Skeletal muscle tissue (tissue), 4 donors: ENCODE data around the gene ASPDH. TPM values are rescaled to one million over a fixed set of nuclear protein-coding genes. Genes with fewer than 3 reads are reported as not detected.

Source experiments
- H3K27ac ChIP-seq: one replicate; pipeline ENCODE4 v1.7.0; 2013; ENCODE audit warnings: mild to moderate bottlenecking, low read depth, low read length, inconsistent platforms
- H3K27me3 ChIP-seq, 3 donors: one replicate each; pipeline ENCODE4 v1.7.0; 2013; ENCODE audit warnings: low read length in 3 of 3; ENCODE audit not compliant: control insufficient read depth in 3 of 3, insufficient read depth in 3 of 3
- H3K36me3 ChIP-seq, 3 donors: one replicate each; pipeline ENCODE4 v1.7.0; 2013; ENCODE audit warnings: low read length in 3 of 3; ENCODE audit not compliant: control insufficient read depth in 3 of 3, insufficient read depth in 3 of 3
- H3K4me1 ChIP-seq, 3 donors: one replicate each; pipeline ENCODE4 v1.7.0; 2013; ENCODE audit warnings: low read length in 3 of 3, mild to moderate bottlenecking in 3 of 3; ENCODE audit not compliant: control insufficient read depth in 3 of 3, insufficient read depth in 3 of 3
- H3K4me3 ChIP-seq, 3 donors: one replicate each; pipeline ENCODE4 v1.7.0; 2013; ENCODE audit warnings: low read length in 3 of 3
- H3K9ac ChIP-seq, 3 donors: one replicate each; pipeline ENCODE4 v1.7.0; 2013; ENCODE audit warnings: low read length in 3 of 3, mild to moderate bottlenecking in 3 of 3, moderate library complexity in 2 of 3, low read depth in 1 of 3
- H3K9me3 ChIP-seq, 3 donors: one replicate each; pipeline ENCODE4 v1.7.0; 2013; ENCODE audit warnings: low read length in 3 of 3; ENCODE audit not compliant: control insufficient read depth in 3 of 3
- total RNA-seq: library from RNA; depleted of rRNA; stranded (reverse); fragments of >200 nt; gene quantifications from one replicate; pipeline ENCODE4 v1.2.3, GENCODE V29; 2014
- donor health status: Osteomylitis.

The ASPDH gene
- total RNA-seq = not detected

GRCh38 chr19:50513746-50514345 lies at the start of gene ASPDH:
Gene ASPDH (minus strand): TSS chr19:50513913. CDS start chr19:50513823, 90 bp downstream.
- Histone ChIP-seq H3K27ac (no peak within 1 kb of the TSS), H3K4me1 (peaks cover 9 to 16% (median 10%) of the 10 kb centered on the region in 3 donors), H3K4me3 (no peak within 1 kb of the TSS), H3K9me3 (no peaks in the 10 kb centered on the region), H3K27me3 (peaks cover 0 to 5% (median 0%) of the 10 kb centered on the region in 3 donors), H3K9ac (peak within 1 kb of the TSS in 1 of 3 donors; percentile 16), H3K36me3 (no peaks in the 10 kb centered on the region)

- H3K9ac ChIP-seq = no peak overlapping the region
Observed at GRCh38 chr19:50562996-50563395, 49.3 kb upstream of the ASPDH start.

GRCh38 chr19:50562329-50562728 lies 48.6 kb upstream of the ASPDH start:
- Histone ChIP-seq H3K27me3 (peaks cover 53 to 67% (median 53%) of the 10 kb centered on the region in 3 donors), H3K4me1 (no peaks in the 10 kb centered on the region), H3K9me3 (no peaks in the 10 kb centered on the region), H3K9ac (no peak overlapping the region), H3K36me3 (no peaks in the 10 kb centered on the region), H3K27ac (no peak overlapping the region), H3K4me3 (no peak overlapping the region)

More at GRCh38 chr19:50562996-50563395, 49.3 kb upstream of the ASPDH start:
- no peak overlapping the region for H3K27ac ChIP-seq
- no peaks in the 10 kb centered on the region for H3K4me1 ChIP-seq
- no peak overlapping the region for H3K4me3 ChIP-seq
- peaks cover 48 to 61% (median 52%) of the 10 kb centered on the region in 3 donors for H3K27me3 ChIP-seq
- H3K9me3 ChIP-seq = no peaks in the 10 kb centered on the region
- no peaks in the 10 kb centered on the region for H3K36me3 ChIP-seq

GRCh38 chr19:50559636-50560035 lies 45.9 kb upstream of the ASPDH start:
- H3K27ac ChIP-seq = no peak overlapping the region
- no peaks in the 10 kb centered on the region for H3K9me3 ChIP-seq
- peaks cover 50 to 66% (median 54%) of the 10 kb centered on the region in 3 donors for H3K27me3 ChIP-seq
- no peaks in the 10 kb centered on the region for H3K36me3 ChIP-seq
- no peak overlapping the region for H3K9ac ChIP-seq
- no peak overlapping the region for H3K4me3 ChIP-seq
- peaks cover 0 to 5% (median 5%) of the 10 kb centered on the region in 3 donors for H3K4me1 ChIP-seq

- no peak overlapping the region for H3K4me3 ChIP-seq
- H3K27ac ChIP-seq = no peak overlapping the region
- no peak overlapping the region for H3K9ac ChIP-seq
- no peaks in the 10 kb centered on the region for H3K9me3 ChIP-seq
- H3K36me3 ChIP-seq = no peaks in the 10 kb centered on the region
- peaks cover 0 to 5% (median 5%) of the 10 kb centered on the region in 3 donors for H3K4me1 ChIP-seq
- peaks cover 48 to 65% (median 50%) of the 10 kb centered on the region in 3 donors for H3K27me3 ChIP-seq
Observed at GRCh38 chr19:50558449-50558848, 44.7 kb upstream of the ASPDH start.

GRCh38 chr19:50558039-50558438 lies 44.3 kb upstream of the ASPDH start:
- H3K27me3 ChIP-seq = peaks cover 50 to 65% (median 53%) of the 10 kb centered on the region in 3 donors
- no peaks in the 10 kb centered on the region for H3K9me3 ChIP-seq
- H3K27ac ChIP-seq = no peak overlapping the region
- no peaks in the 10 kb centered on the region for H3K36me3 ChIP-seq
- no peak overlapping the region for H3K9ac ChIP-seq
- no peak overlapping the region for H3K4me3 ChIP-seq
- peaks cover 0 to 5% (median 5%) of the 10 kb centered on the region in 3 donors for H3K4me1 ChIP-seq

GRCh38 chr19:50557009-50557613 lies 43.4 kb upstream of the ASPDH start:
- H3K4me1 ChIP-seq = peaks cover 0 to 5% (median 5%) of the 10 kb centered on the region in 3 donors
- peaks cover 56 to 68% (median 59%) of the 10 kb centered on the region in 3 donors for H3K27me3 ChIP-seq
- no peak overlapping the region for H3K27ac ChIP-seq
- no peak overlapping the region for H3K9ac ChIP-seq
- H3K4me3 ChIP-seq = peak overlapping the region in 1 of 3 donors; percentile 63
- H3K36me3 ChIP-seq = no peaks in the 10 kb centered on the region
- no peaks in the 10 kb centered on the region for H3K9me3 ChIP-seq

- peak overlapping the region in 1 of 3 donors; percentile 50 for H3K9ac ChIP-seq
- H3K9me3 ChIP-seq = no peaks in the 10 kb centered on the region
- H3K36me3 ChIP-seq = no peaks in the 10 kb centered on the region
- H3K27ac ChIP-seq = no peak overlapping the region
- H3K4me3 ChIP-seq = peak overlapping the region; percentile 63 to 69 (median 65)
- H3K27me3 ChIP-seq = peaks cover 56 to 70% (median 64%) of the 10 kb centered on the region in 3 donors
- H3K4me1 ChIP-seq = peaks cover 0 to 5% (median 5%) of the 10 kb centered on the region in 3 donors
Observed at GRCh38 chr19:50556282-50557008, 42.7 kb upstream of the ASPDH start.

GRCh38 chr19:50555450-50556281 lies 42.0 kb upstream of the ASPDH start:
- Histone ChIP-seq H3K4me3 (no peak overlapping the region), H3K4me1 (peaks cover 0 to 5% (median 5%) of the 10 kb centered on the region in 3 donors), H3K27me3 (peaks cover 57 to 73% (median 66%) of the 10 kb centered on the region in 3 donors), H3K9ac (peak overlapping the region in 1 of 3 donors; percentile 20), H3K36me3 (no peaks in the 10 kb centered on the region), H3K9me3 (no peaks in the 10 kb centered on the region), H3K27ac (no peak overlapping the region)
